ENCODE results near the gene LBHD2. TPM values are rescaled to one million over a fixed set of nuclear protein-coding genes. Genes with fewer than 3 reads are reported as not detected.

LBHD2 gene
- polyA plus RNA-seq, 1 donor from 2014 or later = not detected

Other genes with a start within 250 kb of the LBHD2 start
- 15.0 TPM for gene AMN, start 161.5 kb upstream of the LBHD2 start, polyA plus RNA-seq
- 1.2 TPM for gene CDC42BPB, start 26.7 kb upstream of the LBHD2 start, polyA plus RNA-seq
- not detected for gene EXOC3L4, start 10.5 kb downstream of the LBHD2 start, polyA plus RNA-seq
- gene TNFAIP2, start 39.3 kb downstream of the LBHD2 start, polyA plus RNA-seq = not detected